GM12892 (cell line): Measurements from ENCODE around the gene VSTM2B.

Experiments
- POLR2A ChIP-seq: IDR thresholded peaks from 2 replicates; pipeline ENCODE4 v1.6.1; 2011; ENCODE audit warnings: low read depth, low read length, control low read depth
- POLR2AphosphoS5 ChIP-seq: IDR thresholded peaks from 2 replicates; pipeline ENCODE4 v1.6.1; 2011; ENCODE audit warnings: low read depth, low read length, control low read depth
- TAF1 ChIP-seq: IDR thresholded peaks from 2 replicates; pipeline ENCODE4 v1.6.1; 2011; ENCODE audit warnings: low read depth, mild to moderate bottlenecking, control low read depth, low read length, borderline replicate concordance

DNA sequence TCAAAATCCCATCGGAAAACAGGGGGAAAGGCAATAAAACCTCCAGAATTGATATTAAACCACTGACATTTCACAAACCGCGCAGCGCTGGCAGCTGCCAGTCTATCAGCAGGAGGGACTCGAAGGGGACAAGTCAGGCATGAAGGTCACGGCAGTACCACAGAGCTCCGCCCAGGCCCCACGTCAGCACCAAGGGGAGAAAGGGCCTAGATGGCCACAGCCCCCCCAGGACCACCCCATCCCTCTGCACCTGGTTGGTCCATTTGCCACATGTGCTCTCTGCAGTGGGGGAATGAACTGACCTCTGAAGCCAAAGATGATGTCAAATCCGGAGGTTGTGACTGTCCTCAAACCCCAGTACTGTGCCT lies 9.5 kb upstream of the VSTM2B start:
- no peak for TF ChIP-seq POLR2AphosphoS5
- no peak for TF ChIP-seq POLR2A
- TF ChIP-seq TAF1: no peak
